ENCODE results near the gene ZC3H11A.
"Not testable (repeated sequence)": the region's sequence is repeated elsewhere in the genome, so short reads cannot be mapped to it uniquely, and the experiment has no call there.

ZC3H11A gene

GRCh38 chr1:203829247-203829646 lies 33.8 kb downstream of the ZC3H11A start:
- peaks cover 52 to 62% of the 10 kb centered on the region in 2 donors for H3K36me3 ChIP-seq (ENCODE audit: control insufficient read depth in 2 of 2, insufficient read depth in 2 of 2, low read length in 2 of 2)
- not testable (repeated sequence) for H3K9ac ChIP-seq (ENCODE audit: low read depth in 1 of 2, low read length in 2 of 2); H3K9me3 ChIP-seq (ENCODE audit: control insufficient read depth in 2 of 2, low read length in 2 of 2); H3K27ac ChIP-seq (ENCODE audit: low read depth in 2 of 2, low read length in 2 of 2); H3K4me3 ChIP-seq (ENCODE audit: low read length in 2 of 2); H3K27me3 ChIP-seq (ENCODE audit: control insufficient read depth in 2 of 2, insufficient read depth in 2 of 2, low read length in 2 of 2); H3K4me1 ChIP-seq (ENCODE audit: control insufficient read depth in 2 of 2, insufficient read depth in 2 of 2, low read length in 2 of 2)

GRCh38 chr1:203835476-203835875 lies 40.1 kb downstream of the ZC3H11A start:
- Histone ChIP-seq H3K4me3 (ENCODE audit: low read length in 2 of 2) (no peak overlapping the region), H3K9ac (ENCODE audit: low read depth in 1 of 2, low read length in 2 of 2) (no peak overlapping the region), H3K36me3 (ENCODE audit: control insufficient read depth in 2 of 2, insufficient read depth in 2 of 2, low read length in 2 of 2) (peaks cover 55 to 81% of the 10 kb centered on the region in 2 donors), H3K27me3 (ENCODE audit: control insufficient read depth in 2 of 2, insufficient read depth in 2 of 2, low read length in 2 of 2) (no peaks in the 10 kb centered on the region), H3K4me1 (ENCODE audit: control insufficient read depth in 2 of 2, insufficient read depth in 2 of 2, low read length in 2 of 2) (no peaks in the 10 kb centered on the region), H3K27ac (ENCODE audit: low read depth in 2 of 2, low read length in 2 of 2) (no peak overlapping the region), H3K9me3 (ENCODE audit: control insufficient read depth in 2 of 2, low read length in 2 of 2) (no peaks in the 10 kb centered on the region)

GRCh38 chr1:203839081-203839480 lies 43.7 kb downstream of the ZC3H11A start:
- Histone ChIP-seq H3K9ac (ENCODE audit: low read depth in 1 of 2, low read length in 2 of 2) (no peak overlapping the region), H3K9me3 (ENCODE audit: control insufficient read depth in 2 of 2, low read length in 2 of 2) (no peaks in the 10 kb centered on the region), H3K36me3 (ENCODE audit: control insufficient read depth in 2 of 2, insufficient read depth in 2 of 2, low read length in 2 of 2) (peaks cover 55 to 69% of the 10 kb centered on the region in 2 donors), H3K4me1 (ENCODE audit: control insufficient read depth in 2 of 2, insufficient read depth in 2 of 2, low read length in 2 of 2) (no peaks in the 10 kb centered on the region), H3K27ac (ENCODE audit: low read depth in 2 of 2, low read length in 2 of 2) (no peak overlapping the region), H3K4me3 (ENCODE audit: low read length in 2 of 2) (no peak overlapping the region), H3K27me3 (ENCODE audit: control insufficient read depth in 2 of 2, insufficient read depth in 2 of 2, low read length in 2 of 2) (no peaks in the 10 kb centered on the region)

DNA sequence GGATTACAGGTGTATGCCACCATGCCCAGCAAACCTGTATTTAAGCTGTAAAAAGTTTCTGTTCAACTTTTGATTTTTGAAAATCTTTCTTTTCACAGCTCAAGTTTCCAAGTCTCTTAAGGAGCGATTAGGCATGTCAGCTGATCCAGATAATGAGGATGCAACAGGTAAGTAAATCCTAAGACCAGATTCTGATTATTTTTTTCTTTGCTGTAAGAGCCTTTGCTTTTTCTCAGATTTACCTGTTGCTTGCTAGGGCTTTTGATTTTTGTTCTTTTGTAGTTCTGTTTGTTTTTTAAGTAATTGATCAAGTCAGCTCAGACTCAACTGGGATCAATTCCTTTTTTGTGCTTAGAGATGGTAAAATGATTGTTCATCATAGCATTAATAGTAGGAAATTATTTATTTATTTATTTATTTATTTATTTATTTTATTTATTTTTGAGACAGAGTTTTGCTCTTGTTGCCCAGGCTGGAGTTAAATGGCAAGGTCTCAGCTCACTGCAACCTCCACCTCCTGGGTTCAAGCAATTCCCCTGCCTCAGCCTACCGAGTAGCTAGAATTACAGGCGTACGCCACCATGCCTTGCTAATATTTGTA lies 44.9 kb downstream of the ZC3H11A start:
- Histone ChIP-seq H3K27ac (ENCODE audit: low read depth in 2 of 2, low read length in 2 of 2) (no peak overlapping the region), H3K4me3 (ENCODE audit: low read length in 2 of 2) (no peak overlapping the region), H3K27me3 (ENCODE audit: control insufficient read depth in 2 of 2, insufficient read depth in 2 of 2, low read length in 2 of 2) (no peaks in the 10 kb centered on the region), H3K9me3 (ENCODE audit: control insufficient read depth in 2 of 2, low read length in 2 of 2) (no peaks in the 10 kb centered on the region), H3K4me1 (ENCODE audit: control insufficient read depth in 2 of 2, insufficient read depth in 2 of 2, low read length in 2 of 2) (no peaks in the 10 kb centered on the region), H3K9ac (ENCODE audit: low read depth in 1 of 2, low read length in 2 of 2) (no peak overlapping the region), H3K36me3 (ENCODE audit: control insufficient read depth in 2 of 2, insufficient read depth in 2 of 2, low read length in 2 of 2) (peaks cover 57 to 64% of the 10 kb centered on the region in 2 donors)

GRCh38 chr1:203842559-203842876 lies 47.1 kb downstream of the ZC3H11A start:
- H3K9me3 ChIP-seq (ENCODE audit: control insufficient read depth in 2 of 2, low read length in 2 of 2) = no peaks in the 10 kb centered on the region
- H3K27ac ChIP-seq (ENCODE audit: low read depth in 2 of 2, low read length in 2 of 2) = no peak overlapping the region
- no peak overlapping the region for H3K9ac ChIP-seq (ENCODE audit: low read depth in 1 of 2, low read length in 2 of 2)
- H3K4me1 ChIP-seq (ENCODE audit: control insufficient read depth in 2 of 2, insufficient read depth in 2 of 2, low read length in 2 of 2) = no peaks in the 10 kb centered on the region
- H3K27me3 ChIP-seq (ENCODE audit: control insufficient read depth in 2 of 2, insufficient read depth in 2 of 2, low read length in 2 of 2) = no peaks in the 10 kb centered on the region
- H3K36me3 ChIP-seq (ENCODE audit: control insufficient read depth in 2 of 2, insufficient read depth in 2 of 2, low read length in 2 of 2) = peaks cover 52 to 53% of the 10 kb centered on the region in 2 donors
- no peak overlapping the region for H3K4me3 ChIP-seq (ENCODE audit: low read length in 2 of 2)

DNA sequence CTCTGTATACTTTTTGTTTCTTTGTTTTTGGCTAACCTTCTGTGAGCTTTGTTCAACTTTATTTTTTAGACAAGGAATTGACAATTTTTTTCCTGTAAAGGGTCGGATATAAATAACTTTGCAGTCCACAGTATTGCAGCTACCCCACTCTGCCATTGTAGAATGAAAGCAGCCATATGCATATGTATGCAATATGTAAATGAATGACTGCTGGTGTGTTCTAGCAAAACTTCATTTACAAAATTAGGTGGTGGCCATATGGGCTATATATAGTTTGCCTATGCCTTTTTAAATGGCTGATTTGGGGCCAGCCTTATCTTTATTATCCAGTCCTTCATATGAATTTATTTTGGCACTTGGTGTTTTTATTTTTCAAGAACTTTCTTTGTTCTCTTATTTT lies 48.0 kb downstream of the ZC3H11A start:
- no peak overlapping the region for H3K27ac ChIP-seq (ENCODE audit: low read depth in 2 of 2, low read length in 2 of 2)
- H3K27me3 ChIP-seq (ENCODE audit: control insufficient read depth in 2 of 2, insufficient read depth in 2 of 2, low read length in 2 of 2) = no peaks in the 10 kb centered on the region
- H3K4me1 ChIP-seq (ENCODE audit: control insufficient read depth in 2 of 2, insufficient read depth in 2 of 2, low read length in 2 of 2) = no peaks in the 10 kb centered on the region
- H3K4me3 ChIP-seq (ENCODE audit: low read length in 2 of 2) = no peak overlapping the region
- H3K36me3 ChIP-seq (ENCODE audit: control insufficient read depth in 2 of 2, insufficient read depth in 2 of 2, low read length in 2 of 2) = peaks cover 51 to 53% of the 10 kb centered on the region in 2 donors
- no peak overlapping the region for H3K9ac ChIP-seq (ENCODE audit: low read depth in 1 of 2, low read length in 2 of 2)
- H3K9me3 ChIP-seq (ENCODE audit: control insufficient read depth in 2 of 2, low read length in 2 of 2) = no peaks in the 10 kb centered on the region
